HEK293 (cell line): Measurements from ENCODE around the gene UPK3BL2.
"Not testable (repeated sequence)": the region's sequence is repeated elsewhere in the genome, so short reads cannot be mapped to it uniquely, and the experiment has no call there.

Experiments used
- CTCF ChIA-PET: fragments of 350-600 bp; formaldehyde crosslinking; extraction: SDS; loops from one replicate; lab custom pipeline; 2021; ENCODE audit warnings: antibody characterized with exemption; lab: Yijun Ruan, JAX
- POLR2A ChIA-PET: fragments of 300-600 bp; formaldehyde crosslinking; extraction: SDS; loops from one replicate; lab custom pipeline; 2020; ENCODE audit warnings: antibody characterized with exemption, inconsistent platforms; lab: Yijun Ruan, JAX
- H3K27ac ChIP-seq: fragments of 200-500 bp; sonication (Bioruptor generic); 2 replicates; pipeline ENCODE4 v1.5.1; 2014; ENCODE audit warnings: low read depth, low read length, control low read depth, inconsistent platforms; ENCODE audit errors: extremely low read depth
- H3K36me3 ChIP-seq, 2 experiments: fragments of 200-500 bp in 1 of 2; sonication (Bioruptor generic) in 1 of 2; 1 replicate in 1 of 2; 2 replicates in 1 of 2; pipeline ENCODE4 v1.5.1; 2014 to 2017; ENCODE audit warnings: inconsistent platforms in 2 of 2, low read length in 2 of 2; ENCODE audit not compliant: control insufficient read depth in 2 of 2, insufficient read depth in 1 of 2
- H3K4me1 ChIP-seq: fragments of 200-500 bp; sonication (Bioruptor generic); 2 replicates; pipeline ENCODE4 v1.5.1; 2014; ENCODE audit warnings: mild to moderate bottlenecking, low read length, inconsistent platforms; ENCODE audit not compliant: control insufficient read depth, insufficient read depth
- H3K4me3 ChIP-seq: 2 replicates; pipeline ENCODE4 v1.5.1; 2011; ENCODE audit warnings: low read depth, mild to moderate bottlenecking, control low read depth, low read length, moderate library complexity
- H3K9me3 ChIP-seq: fragments of 200-500 bp; sonication (Bioruptor generic); 2 replicates; pipeline ENCODE4 v1.5.1; 2014; ENCODE audit warnings: low read depth, low read length, inconsistent platforms; ENCODE audit not compliant: control insufficient read depth, insufficient read depth

UPK3BL2 gene

GRCh38 chr7:102543596-102543995 lies at the start of gene UPK3BL2:
Gene UPK3BL2, minus strand, starts transcription at chr7:102543696. Its CDS starts 60 bp downstream, at chr7:102543636.
- CTCF ChIA-PET, H3K9me3 ChIP-seq, POLR2A ChIA-PET, H3K36me3 ChIP-seq, H3K4me1 ChIP-seq, H3K27ac ChIP-seq, H3K4me3 ChIP-seq: not testable (repeated sequence)

DNA sequence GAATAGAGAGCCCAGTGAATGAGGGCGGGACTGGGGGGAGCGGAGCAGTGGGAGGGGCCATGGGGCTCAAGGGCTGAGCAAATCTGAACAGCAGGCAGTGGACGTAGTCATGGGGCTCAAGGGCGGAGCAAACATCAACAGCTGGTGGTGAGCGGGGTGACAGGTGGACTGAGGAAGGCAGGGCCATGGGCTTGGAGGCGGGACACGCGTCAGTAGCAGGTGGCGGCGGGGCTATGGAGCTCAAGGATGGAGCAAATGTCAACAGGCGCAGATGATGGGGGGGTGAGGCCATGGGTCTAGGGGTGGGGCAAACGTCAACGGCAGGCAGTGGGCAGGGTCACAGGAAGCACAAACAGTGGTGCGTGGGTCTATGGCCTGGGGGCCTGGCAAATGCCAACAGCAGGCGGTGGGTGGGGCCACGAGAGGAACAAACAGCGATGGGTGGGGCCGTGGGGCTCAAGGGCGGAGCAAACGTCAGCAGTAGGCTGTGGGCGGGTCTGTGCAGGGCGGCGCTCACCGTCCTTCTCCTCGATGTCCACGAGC lies 49.1 kb upstream of the UPK3BL2 start:
- CTCF ChIA-PET, H3K36me3 ChIP-seq, H3K4me1 ChIP-seq, H3K27ac ChIP-seq, POLR2A ChIA-PET, H3K4me3 ChIP-seq, H3K9me3 ChIP-seq: not testable (repeated sequence)

DNA sequence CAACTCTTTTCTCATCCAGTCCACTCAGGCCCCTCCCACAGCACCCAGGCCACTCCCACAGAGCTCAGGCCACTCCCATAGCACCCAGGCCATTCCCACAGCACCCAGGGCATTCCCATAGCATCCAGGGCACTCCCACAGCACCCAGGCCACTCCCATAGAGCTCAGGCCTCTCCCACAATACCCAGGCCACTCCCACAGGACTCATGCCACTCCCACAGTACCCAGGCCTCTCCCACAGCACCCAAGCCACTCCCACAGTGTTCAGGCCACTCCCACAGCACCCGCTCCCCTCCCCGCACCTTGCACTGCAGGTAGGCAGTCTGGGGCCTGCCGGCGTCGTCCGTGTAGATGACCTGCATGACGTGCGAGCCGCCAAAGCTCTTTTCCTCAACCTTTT lies 46.4 kb upstream of the UPK3BL2 start:
- H3K4me1 ChIP-seq, CTCF ChIA-PET: not testable (repeated sequence)

DNA sequence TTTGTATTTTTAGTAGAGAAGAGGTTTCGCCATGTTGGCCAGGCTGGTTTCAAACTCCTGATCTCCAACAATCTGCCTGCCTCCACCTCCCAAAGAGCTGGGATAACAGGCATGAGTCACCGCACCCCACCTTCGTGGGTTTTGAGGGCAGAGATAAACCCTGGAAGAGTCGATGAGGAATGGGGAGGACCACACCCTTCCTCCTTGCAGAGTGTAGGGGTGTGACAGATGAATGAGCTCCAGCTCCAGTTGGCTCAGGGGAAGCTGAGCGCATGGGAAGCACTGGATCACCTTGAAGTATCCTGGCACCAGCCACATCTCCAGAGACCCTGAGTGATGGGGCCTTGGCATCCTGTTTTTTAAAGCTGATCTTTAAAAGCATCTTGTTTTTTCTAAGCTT lies 40.0 kb upstream of the UPK3BL2 start:
- POLR2A ChIA-PET, CTCF ChIA-PET, H3K4me3 ChIP-seq: not testable (repeated sequence)

More for the DNA sequence above, 46.4 kb upstream of the UPK3BL2 start:
- POLR2A ChIA-PET, H3K9me3 ChIP-seq, H3K27ac ChIP-seq, H3K36me3 ChIP-seq, H3K4me3 ChIP-seq: not testable (repeated sequence)

DNA sequence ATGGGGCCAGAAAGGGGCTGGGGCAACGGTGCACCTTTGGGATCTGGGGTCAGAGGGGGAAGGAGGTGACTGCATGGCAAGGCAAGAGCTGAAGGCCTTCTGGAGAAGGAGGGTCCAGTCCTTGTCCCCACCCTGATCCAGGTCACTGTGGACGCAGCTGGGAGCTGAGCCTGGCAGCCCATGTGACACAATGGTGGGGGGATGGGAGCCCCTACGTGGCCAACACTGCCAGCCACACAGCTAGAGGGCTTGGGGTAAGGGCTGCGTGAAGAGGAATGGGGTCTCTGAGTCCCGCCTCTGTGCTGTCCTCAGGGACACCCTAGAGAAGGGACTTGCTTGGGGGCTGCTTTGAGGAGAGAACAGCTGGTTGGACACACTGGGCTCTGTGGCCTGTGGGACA lies 38.2 kb upstream of the UPK3BL2 start:
- H3K9me3 ChIP-seq, POLR2A ChIA-PET, CTCF ChIA-PET: not testable (repeated sequence)

More for the DNA sequence above, 40.0 kb upstream of the UPK3BL2 start:
- not testable (repeated sequence) for H3K4me1 ChIP-seq, H3K27ac ChIP-seq, H3K36me3 ChIP-seq, H3K9me3 ChIP-seq

GRCh38 chr7:102578486-102578885 lies 35.0 kb upstream of the UPK3BL2 start:
- CTCF ChIA-PET, POLR2A ChIA-PET, H3K27ac ChIP-seq, H3K36me3 ChIP-seq, H3K4me1 ChIP-seq, H3K4me3 ChIP-seq, H3K9me3 ChIP-seq: not testable (repeated sequence)

More for the DNA sequence above, 38.2 kb upstream of the UPK3BL2 start:
- not testable (repeated sequence) for H3K27ac ChIP-seq, H3K4me3 ChIP-seq, H3K36me3 ChIP-seq, H3K4me1 ChIP-seq

- H3K4me1 ChIP-seq, H3K4me3 ChIP-seq, POLR2A ChIA-PET, H3K9me3 ChIP-seq, H3K27ac ChIP-seq, H3K36me3 ChIP-seq, CTCF ChIA-PET: not testable (repeated sequence)
These were observed 34.1 kb upstream of the UPK3BL2 start for GRCh38 chr7:102577315-102578240.

DNA sequence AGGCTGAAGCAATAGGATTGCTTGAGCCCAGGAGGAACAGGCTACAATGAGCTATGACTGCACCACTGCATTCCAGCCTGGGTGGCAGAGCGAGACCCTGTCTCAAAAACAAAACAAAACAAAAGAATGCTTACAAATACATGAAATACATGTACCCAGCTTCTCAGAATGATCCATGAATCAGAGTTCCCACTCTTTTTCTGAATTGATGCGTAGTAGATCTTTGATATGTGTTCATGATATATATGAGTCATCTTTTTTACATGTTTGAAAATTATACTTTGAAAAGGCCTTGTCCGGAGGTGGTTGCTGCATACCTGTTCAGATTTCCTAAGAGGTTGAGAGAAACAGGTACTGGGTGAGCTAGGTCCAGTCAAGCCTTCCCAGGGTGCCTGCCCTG lies 32.9 kb upstream of the UPK3BL2 start:
- H3K9me3 ChIP-seq, POLR2A ChIA-PET, H3K4me1 ChIP-seq, CTCF ChIA-PET, H3K4me3 ChIP-seq, H3K36me3 ChIP-seq, H3K27ac ChIP-seq: not testable (repeated sequence)

DNA sequence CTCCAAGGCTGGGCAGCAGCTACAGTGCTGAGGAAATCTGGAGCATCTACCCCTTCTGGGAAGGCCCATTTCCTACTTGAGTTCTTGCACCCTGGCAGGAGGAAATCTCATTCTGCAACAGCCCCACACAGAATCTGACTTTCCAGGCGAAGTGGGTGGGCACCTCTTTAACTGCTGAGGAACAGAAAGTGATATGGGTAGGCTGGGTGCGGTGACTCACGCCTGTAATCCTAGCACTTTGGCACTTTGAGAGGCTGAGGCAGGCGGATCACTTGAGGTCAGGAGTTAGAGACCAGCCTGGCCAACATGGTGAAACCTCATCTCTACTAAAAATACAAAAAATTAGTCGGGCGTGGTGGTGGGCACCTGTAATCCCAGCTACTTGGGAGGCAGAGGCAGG lies 31.1 kb upstream of the UPK3BL2 start:
- H3K9me3 ChIP-seq, H3K4me3 ChIP-seq, CTCF ChIA-PET, H3K4me1 ChIP-seq, H3K36me3 ChIP-seq, POLR2A ChIA-PET, H3K27ac ChIP-seq: not testable (repeated sequence)
